D341Med (cell line): ENCODE measurements around the gene QPRT.
"Not testable (repeated sequence)": the region's sequence is repeated elsewhere in the genome, so short reads cannot be mapped to it uniquely, and the experiment has no call there.

ENCODE experiments used
- DNase-seq: peaks from one replicate; pipeline ENCODE4 v3.0.0; 2012; ENCODE audit warnings: low spot score

The QPRT gene

DNA sequence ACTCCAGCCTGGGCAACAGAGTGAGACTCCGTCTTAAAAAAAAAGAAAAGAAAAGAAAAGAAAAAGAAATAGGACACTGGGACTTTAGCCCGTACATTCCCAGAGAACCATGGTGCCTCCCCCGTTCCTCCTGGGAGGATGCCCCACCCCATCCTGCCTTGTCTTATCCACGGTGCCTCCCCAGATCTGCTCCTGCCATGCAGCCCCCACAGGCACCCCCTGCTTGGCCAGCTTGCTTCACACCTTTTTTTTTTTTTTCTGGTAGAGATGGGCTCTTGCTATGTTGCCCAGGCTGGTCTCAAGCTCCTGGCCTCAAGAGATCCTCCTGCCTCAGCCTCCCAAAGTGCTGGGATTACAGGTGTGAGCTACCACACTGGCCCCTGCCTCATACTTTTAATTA lies 67.5 kb downstream of the QPRT start:
- DNase-seq: not testable (repeated sequence)
